Measurements from ENCODE around the gene LEPR. TPM values are rescaled to one million over a fixed set of nuclear protein-coding genes. Genes with fewer than 3 reads are reported as not detected.
"Not testable (repeated sequence)": the region's sequence is repeated elsewhere in the genome, so short reads cannot be mapped to it uniquely, and the experiment has no call there.

LEPR gene
- total RNA-seq: 10 to 100 TPM; 27.1 to 27.7 TPM
- long read RNA-seq, donor 1, full-length matches to known transcripts: 3 of 30 reads
- long read RNA-seq, donor 1, partial matches to known transcripts: 5 of 30 reads
- long read RNA-seq, donor 1, other reads (novel, unspliced or antisense): 22 of 30 reads
- long read RNA-seq, donor 2, partial matches to known transcripts: 0 of 9 reads
- long read RNA-seq, donor 2, other reads (novel, unspliced or antisense): 9 of 9 reads

- no peak for DNase-seq (ENCODE audit: low spot score)
- intact Hi-C loops (cut with DNase I): no loop called here
Measured at GRCh38 chr1:65420590-65421350, at the start of gene LEPR, which contains the start of gene LEPROT. LEPR (plus strand) TSS chr1:65420668; CDS start chr1:65565566, 144,898 bp downstream. LEPROT (plus strand) TSS chr1:65420668; CDS start chr1:65420725, 57 bp downstream.

GRCh38 chr1:65371544-65371943 is 48.9 kb upstream of the LEPR start:
- intact Hi-C loops (cut with DNase I): no loop called here
- DNase-seq (ENCODE audit: low spot score): no peak

GRCh38 chr1:65372557-65372956 is 47.9 kb upstream of the LEPR start:
- intact Hi-C loops (cut with DNase I): no loop called here
- no peak for DNase-seq (ENCODE audit: low spot score)

GRCh38 chr1:65377496-65378246 is 42.8 kb upstream of the LEPR start:
- DNase-seq (ENCODE audit: low spot score): no peak
- intact Hi-C loops (cut with DNase I): no loop called here

- intact Hi-C loops (cut with DNase I): no loop called here
- DNase-seq (ENCODE audit: low spot score): no peak
Measured at GRCh38 chr1:65378247-65378946, 42.1 kb upstream of the LEPR start.

GRCh38 chr1:65384426-65384825 is 36.0 kb upstream of the LEPR start:
- intact Hi-C loops (cut with DNase I); DNase-seq (ENCODE audit: low spot score): not testable (repeated sequence)

- DNase-seq (ENCODE audit: low spot score): no peak
- intact Hi-C loops (cut with DNase I): no loop called here
Measured at GRCh38 chr1:65386439-65386838, 34.0 kb upstream of the LEPR start.

- intact Hi-C loops (cut with DNase I): no loop called here
- DNase-seq (ENCODE audit: low spot score): no peak
Measured at GRCh38 chr1:65387821-65388220, 32.6 kb upstream of the LEPR start.

GRCh38 chr1:65388908-65389695 is 31.4 kb upstream of the LEPR start:
- no peak for DNase-seq (ENCODE audit: low spot score)
- intact Hi-C loops (cut with DNase I): no loop called here

- intact Hi-C loops (cut with DNase I): no loop called here
- no peak for DNase-seq (ENCODE audit: low spot score)
Measured at GRCh38 chr1:65392497-65392896, 28.0 kb upstream of the LEPR start.

GRCh38 chr1:65393347-65393746 is 27.1 kb upstream of the LEPR start:
- intact Hi-C loops (cut with DNase I): no loop called here
- DNase-seq (ENCODE audit: low spot score): no peak

GRCh38 chr1:65393928-65394327 is 26.5 kb upstream of the LEPR start:
- intact Hi-C loops (cut with DNase I): no loop called here
- no peak for DNase-seq (ENCODE audit: low spot score)

- intact Hi-C loops (cut with DNase I): no loop called here
- no peak for DNase-seq (ENCODE audit: low spot score)
Measured at GRCh38 chr1:65395887-65396612, 24.4 kb upstream of the LEPR start.

GRCh38 chr1:65398083-65398482 is 22.4 kb upstream of the LEPR start:
- no peak for DNase-seq (ENCODE audit: low spot score)
- intact Hi-C loops (cut with DNase I): no loop called here

GRCh38 chr1:65399003-65399402 is 21.5 kb upstream of the LEPR start:
- intact Hi-C loops (cut with DNase I): no loop called here
- DNase-seq (ENCODE audit: low spot score): no peak

- intact Hi-C loops (cut with DNase I): no loop called here
- no peak for DNase-seq (ENCODE audit: low spot score)
Measured at GRCh38 chr1:65401612-65402011, 18.9 kb upstream of the LEPR start.

- intact Hi-C loops (cut with DNase I): no loop called here
- DNase-seq (ENCODE audit: low spot score): no peak
Measured at GRCh38 chr1:65404941-65405340, 15.5 kb upstream of the LEPR start.

- DNase-seq (ENCODE audit: low spot score): no peak
- intact Hi-C loops (cut with DNase I): no loop called here
Measured at GRCh38 chr1:65407877-65408276, 12.6 kb upstream of the LEPR start.

Data from posterior vena cava (tissue), 2 donors.